Smooth muscle cell (in vitro differentiated cells): ENCODE results near the gene RINL. TPM values are rescaled to one million over a fixed set of nuclear protein-coding genes. Genes with fewer than 3 reads are reported as not detected.

Experiments
- DNase-seq: peaks from one replicate; lab custom pipeline; 2025; ENCODE audit not compliant: unreplicated experiment; lab: John Stamatoyannopoulos, UW
- H2AFZ ChIP-seq: fragments of 200-600 bp; sonication (generic); 2 replicates; pipeline ENCODE4 v1.6.0; 2016; ENCODE audit warnings: antibody characterized with exemption, low read depth, mild to moderate bottlenecking
- H3F3A ChIP-seq: fragments of 200-600 bp; sonication (generic); 2 replicates; pipeline ENCODE4 v1.6.0; 2017; ENCODE audit warnings: antibody characterized with exemption, low read depth
- H3K27ac ChIP-seq: fragments of 200-600 bp; sonication (generic); 2 replicates; pipeline ENCODE4 v1.5.1; 2016; ENCODE audit warnings: low read depth, mild to moderate bottlenecking
- H3K27me3 ChIP-seq: fragments of 200-600 bp; sonication (generic); 2 replicates; pipeline ENCODE4 v1.6.1; 2016; ENCODE audit warnings: low read depth, mild to moderate bottlenecking
- H3K36me3 ChIP-seq: fragments of 200-600 bp; sonication (generic); 2 replicates; pipeline ENCODE4 v1.5.1; 2016; ENCODE audit warnings: low read depth
- H3K4me1 ChIP-seq: fragments of 200-600 bp; sonication (generic); 2 replicates; pipeline ENCODE4 v1.5.1; 2016; ENCODE audit warnings: low read depth
- H3K4me2 ChIP-seq: fragments of 200-600 bp; sonication (generic); 2 replicates; pipeline ENCODE4 v1.6.0; 2016; ENCODE audit warnings: mild to moderate bottlenecking
- H3K4me3 ChIP-seq: fragments of 200-600 bp; sonication (generic); 2 replicates; pipeline ENCODE4 v1.5.1; 2016; ENCODE audit warnings: mild to moderate bottlenecking
- H3K79me2 ChIP-seq: fragments of 200-600 bp; sonication (generic); 2 replicates; pipeline ENCODE4 v1.6.0; 2016; ENCODE audit warnings: low read depth, mild to moderate bottlenecking
- H3K9ac ChIP-seq: fragments of 200-600 bp; sonication (generic); 2 replicates; pipeline ENCODE4 v1.6.0; 2016; ENCODE audit warnings: low read depth
- H3K9me3 ChIP-seq: fragments of 200-600 bp; sonication (generic); replicated peaks from 2 replicates; pipeline ENCODE4 v1.5.1; 2016; ENCODE audit warnings: low read depth
- H4K20me1 ChIP-seq: fragments of 200-600 bp; sonication (generic); 2 replicates; pipeline ENCODE4 v1.6.0; 2016; ENCODE audit warnings: low read depth
- WGBS: methylation state at CpG from one replicate; pipeline ENCODE4 v1.1.7; 2016; ENCODE audit warnings: low lambda C conversion rate; 5-methylcytosine and 5-hydroxymethylcytosine counted together
- polyA plus RNA-seq: library from polyadenylated mRNA; unstranded; fragments of >200 nt; fragmentation: Nextera tagmentation; extraction: Ambion mirVana; gene quantifications from 2 replicates; pipeline ENCODE4 v1.2.1, GENCODE V29; 2016
- total RNA-seq: library from RNA; depleted of rRNA; stranded (reverse); fragments of >200 nt; gene quantifications from 2 replicates; pipeline ENCODE4 v1.2.3, GENCODE V29; 2014
- TF ChIP-seq, protein P1 (sequence below): fragments of 200-600 bp; sonication (generic); IDR thresholded peaks from 2 replicates; pipeline ENCODE4 v1.5.1; 2017; ENCODE audit warnings: borderline replicate concordance, mild to moderate bottlenecking, antibody characterized with exemption; ENCODE audit not compliant: insufficient read depth, poor library complexity, severe bottlenecking

RINL gene
- total and polyA plus RNA-seq, 2 experiments from 2014 or later = 2.0 to 3.0 TPM

GRCh38 chr19:38918526-38918925 lies 40.5 kb upstream of the RINL start:
- Histone ChIP-seq H4K20me1 (no peaks in the 10 kb centered on the region), H3K4me3 (no peak overlapping the region), H3K36me3 (no peaks in the 10 kb centered on the region), H3F3A (no peaks in the 10 kb centered on the region), H3K4me2 (no peak overlapping the region), H3K27me3 (no peaks in the 10 kb centered on the region), H3K9me3 (no peaks in the 10 kb centered on the region), H3K9ac (no peak overlapping the region), H2AFZ (no peak overlapping the region), H3K4me1 (no peaks in the 10 kb centered on the region), H3K27ac (no peak overlapping the region), H3K79me2 (no peaks in the 10 kb centered on the region)
- TF ChIP-seq, protein P1, sequence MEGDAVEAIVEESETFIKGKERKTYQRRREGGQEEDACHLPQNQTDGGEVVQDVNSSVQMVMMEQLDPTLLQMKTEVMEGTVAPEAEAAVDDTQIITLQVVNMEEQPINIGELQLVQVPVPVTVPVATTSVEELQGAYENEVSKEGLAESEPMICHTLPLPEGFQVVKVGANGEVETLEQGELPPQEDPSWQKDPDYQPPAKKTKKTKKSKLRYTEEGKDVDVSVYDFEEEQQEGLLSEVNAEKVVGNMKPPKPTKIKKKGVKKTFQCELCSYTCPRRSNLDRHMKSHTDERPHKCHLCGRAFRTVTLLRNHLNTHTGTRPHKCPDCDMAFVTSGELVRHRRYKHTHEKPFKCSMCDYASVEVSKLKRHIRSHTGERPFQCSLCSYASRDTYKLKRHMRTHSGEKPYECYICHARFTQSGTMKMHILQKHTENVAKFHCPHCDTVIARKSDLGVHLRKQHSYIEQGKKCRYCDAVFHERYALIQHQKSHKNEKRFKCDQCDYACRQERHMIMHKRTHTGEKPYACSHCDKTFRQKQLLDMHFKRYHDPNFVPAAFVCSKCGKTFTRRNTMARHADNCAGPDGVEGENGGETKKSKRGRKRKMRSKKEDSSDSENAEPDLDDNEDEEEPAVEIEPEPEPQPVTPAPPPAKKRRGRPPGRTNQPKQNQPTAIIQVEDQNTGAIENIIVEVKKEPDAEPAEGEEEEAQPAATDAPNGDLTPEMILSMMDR = no peak
- no peak for DNase-seq
- 97% methylated on average over 10 of the region's 10 CpGs for WGBS

GRCh38 chr19:38917921-38918491 lies 39.9 kb upstream of the RINL start:
- Histone ChIP-seq H3K27ac (no peak overlapping the region), H3K27me3 (no peaks in the 10 kb centered on the region), H3K4me1 (no peaks in the 10 kb centered on the region), H3K4me2 (no peak overlapping the region), H3K79me2 (no peaks in the 10 kb centered on the region), H3K9me3 (no peaks in the 10 kb centered on the region), H3K4me3 (no peak overlapping the region), H3K36me3 (no peaks in the 10 kb centered on the region), H3K9ac (no peak overlapping the region), H4K20me1 (no peaks in the 10 kb centered on the region), H2AFZ (no peak overlapping the region), H3F3A (no peaks in the 10 kb centered on the region)
- no peak for DNase-seq
- WGBS = 90% methylated on average over 13 of the region's 13 CpGs
- TF ChIP-seq, protein P1 = no peak

GRCh38 chr19:38917516-38917915 lies 39.4 kb upstream of the RINL start:
- no peak overlapping the region for H2AFZ ChIP-seq
- no peaks in the 10 kb centered on the region for H3F3A ChIP-seq

More at GRCh38 chr19:38917516-38917915, 39.4 kb upstream of the RINL start:
- Histone ChIP-seq H3K4me2 (no peak overlapping the region), H3K27ac (no peak overlapping the region), H3K79me2 (no peaks in the 10 kb centered on the region), H3K9ac (no peak overlapping the region), H3K9me3 (no peaks in the 10 kb centered on the region), H3K4me3 (no peak overlapping the region), H4K20me1 (no peaks in the 10 kb centered on the region), H3K27me3 (no peaks in the 10 kb centered on the region), H3K36me3 (no peaks in the 10 kb centered on the region), H3K4me1 (no peaks in the 10 kb centered on the region)
- no peak for DNase-seq
- TF ChIP-seq, protein P1 = no peak
- 96% methylated on average over 9 of the region's 9 CpGs for WGBS
